ENCODE measurements around the gene TBR1.

The TBR1 gene

GRCh38 chr2:161415034-161415986, 787 bp upstream of the TBR1 start:
- no peak for DNase-seq (ENCODE audit: low spot score)

- DNase-seq (ENCODE audit: low spot score): no peak
Observed at GRCh38 chr2:161416708-161417437, 776 bp downstream of the TBR1 start.

- DNase-seq (ENCODE audit: low spot score): no peak
Observed at GRCh38 chr2:161417438-161418274, 1.6 kb downstream of the TBR1 start.

- DNase-seq (ENCODE audit: low spot score): no peak
Observed at GRCh38 chr2:161418275-161418714, 2.2 kb downstream of the TBR1 start.

GRCh38 chr2:161418715-161419637, 2.9 kb downstream of the TBR1 start:
- DNase-seq (ENCODE audit: low spot score): no peak

- no peak for DNase-seq (ENCODE audit: low spot score)
Observed at GRCh38 chr2:161419638-161420190, 3.6 kb downstream of the TBR1 start.

- DNase-seq (ENCODE audit: low spot score): no peak
Observed at GRCh38 chr2:161420406-161421074, 4.4 kb downstream of the TBR1 start.

- DNase-seq (ENCODE audit: low spot score): no peak
Observed at GRCh38 chr2:161421686-161422085, 5.6 kb downstream of the TBR1 start.

GRCh38 chr2:161422816-161423403, 6.8 kb downstream of the TBR1 start:
- no peak for DNase-seq (ENCODE audit: low spot score)

GRCh38 chr2:161423421-161424393, 7.6 kb downstream of the TBR1 start:
- DNase-seq (ENCODE audit: low spot score): no peak

- DNase-seq (ENCODE audit: low spot score): no peak
Observed at GRCh38 chr2:161424394-161424769, 8.3 kb downstream of the TBR1 start.

GRCh38 chr2:161424891-161425727, 9.0 kb downstream of the TBR1 start:
- no peak for DNase-seq (ENCODE audit: low spot score)

- no peak for DNase-seq (ENCODE audit: low spot score)
Observed at GRCh38 chr2:161425728-161426454, 9.8 kb downstream of the TBR1 start.

- no peak for DNase-seq (ENCODE audit: low spot score)
Observed at GRCh38 chr2:161426455-161426921, 10.4 kb downstream of the TBR1 start.

GRCh38 chr2:161426922-161427663, 11.0 kb downstream of the TBR1 start:
- no peak for DNase-seq (ENCODE audit: low spot score)
